Activated T-helper 1 cell treated with anti-CD3 and anti-CD28 coated beads, Interleukin-2, amount 50 U/mL, for 16 hours (primary cell): ENCODE measurements around the gene NFE2L2.
"Not testable (repeated sequence)": the region's sequence is repeated elsewhere in the genome, so short reads cannot be mapped to it uniquely, and the experiment has no call there.

ENCODE experiments used
- DNase-seq, 2 donors: peaks; one replicate each; pipeline ENCODE4 v3.0.0-alpha.2; 2020; ENCODE audit warnings: low read depth in 1 of 2, low spot score in 1 of 2

Gene NFE2L2

DNA sequence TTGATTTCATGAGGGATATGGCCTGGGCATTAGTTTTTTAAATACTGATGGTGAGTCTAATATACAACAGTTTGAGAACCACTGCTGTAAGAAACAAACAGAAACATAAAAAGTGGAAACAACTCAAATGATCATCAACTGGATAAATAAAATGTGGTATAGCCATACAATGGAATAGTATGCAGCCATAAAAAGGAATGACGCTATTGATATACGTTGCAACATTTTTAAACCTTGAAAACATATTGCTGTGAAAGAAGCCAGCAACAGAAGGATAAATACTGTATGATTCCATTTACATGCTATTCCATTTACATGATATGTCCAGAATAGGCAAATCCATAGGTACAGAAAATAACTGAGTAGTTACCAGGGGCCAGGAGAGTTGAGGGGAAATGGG, 6.5 kb downstream of the NFE2L2 start:
- no peak for DNase-seq

DNA sequence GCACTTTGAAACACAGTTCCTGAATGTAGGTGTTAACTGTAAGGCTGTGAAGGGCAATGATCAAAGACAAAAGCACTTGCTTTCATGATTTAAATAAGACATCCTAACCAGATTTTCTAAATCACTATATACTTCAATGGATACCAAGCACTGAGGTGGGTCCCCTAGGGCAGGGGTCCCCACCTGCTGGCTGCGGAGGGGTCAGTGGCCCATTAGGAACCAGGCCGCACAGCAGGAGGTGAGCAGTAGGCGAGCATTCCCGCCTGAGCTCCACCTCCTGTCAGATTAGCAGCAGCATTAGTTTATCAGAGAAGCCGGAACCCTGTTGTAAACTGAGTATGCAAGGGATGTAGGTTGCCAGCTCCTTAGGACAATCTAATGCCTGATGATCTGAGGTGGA, 7.1 kb downstream of the NFE2L2 start:
- DNase-seq, result no peak

DNA sequence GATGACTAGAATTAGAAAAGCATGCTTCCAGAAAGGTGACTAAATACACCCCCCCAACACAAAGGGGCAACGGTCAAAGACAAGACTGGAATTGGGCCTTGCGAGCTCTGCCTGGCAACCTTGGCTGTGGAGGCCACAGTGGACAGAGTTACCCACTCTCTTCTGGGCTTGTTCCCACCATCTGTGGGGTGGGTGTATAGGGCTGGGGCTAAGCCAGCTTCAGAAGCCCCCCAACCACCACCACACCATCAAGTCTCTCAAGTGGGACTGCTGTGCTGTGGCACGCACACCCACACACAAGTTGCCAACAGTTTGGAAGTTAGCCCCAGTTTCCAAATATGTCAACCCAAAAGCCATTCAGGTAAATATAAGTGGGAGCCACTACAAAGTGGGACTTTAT, 7.8 kb downstream of the NFE2L2 start:
- DNase-seq, result no peak

DNA sequence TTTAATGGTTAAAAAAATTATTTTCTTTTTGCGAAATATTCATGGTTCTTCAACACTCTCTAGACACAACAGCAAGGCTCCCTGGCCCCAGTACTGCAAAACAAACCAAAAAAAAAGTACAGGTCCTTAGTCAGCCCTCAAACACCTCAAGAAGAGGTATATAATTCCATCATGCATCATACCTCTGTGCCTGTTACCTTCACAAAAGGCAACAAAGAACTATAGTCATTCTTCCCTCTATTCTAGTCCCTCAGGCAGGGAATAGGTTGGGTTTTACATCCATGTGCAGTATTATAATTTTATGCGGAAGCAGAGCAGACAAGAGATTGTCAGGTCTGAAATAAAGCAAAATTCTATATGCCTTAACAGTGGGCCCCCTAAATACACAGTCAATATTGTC, 8.5 kb downstream of the NFE2L2 start:
- no peak for DNase-seq

DNA sequence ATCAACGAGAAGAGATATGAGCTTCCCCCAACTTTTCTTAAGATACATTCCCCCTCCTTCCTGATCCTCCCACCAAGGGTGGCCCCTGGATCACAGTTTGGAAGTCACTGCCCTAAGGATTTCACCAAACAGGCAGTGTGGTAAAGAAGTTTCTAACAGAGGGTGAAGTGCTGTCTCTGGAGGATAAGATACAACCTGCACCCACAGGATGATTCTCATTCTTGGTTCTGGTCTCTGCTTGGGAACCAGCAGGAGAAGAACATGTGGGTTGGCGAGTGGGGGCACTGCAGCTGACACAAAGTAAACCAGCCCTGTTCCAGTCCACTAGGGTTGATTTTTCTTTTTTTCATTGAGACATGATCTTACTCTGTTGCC, 9.3 kb downstream of the NFE2L2 start:
- DNase-seq, result no peak

DNA sequence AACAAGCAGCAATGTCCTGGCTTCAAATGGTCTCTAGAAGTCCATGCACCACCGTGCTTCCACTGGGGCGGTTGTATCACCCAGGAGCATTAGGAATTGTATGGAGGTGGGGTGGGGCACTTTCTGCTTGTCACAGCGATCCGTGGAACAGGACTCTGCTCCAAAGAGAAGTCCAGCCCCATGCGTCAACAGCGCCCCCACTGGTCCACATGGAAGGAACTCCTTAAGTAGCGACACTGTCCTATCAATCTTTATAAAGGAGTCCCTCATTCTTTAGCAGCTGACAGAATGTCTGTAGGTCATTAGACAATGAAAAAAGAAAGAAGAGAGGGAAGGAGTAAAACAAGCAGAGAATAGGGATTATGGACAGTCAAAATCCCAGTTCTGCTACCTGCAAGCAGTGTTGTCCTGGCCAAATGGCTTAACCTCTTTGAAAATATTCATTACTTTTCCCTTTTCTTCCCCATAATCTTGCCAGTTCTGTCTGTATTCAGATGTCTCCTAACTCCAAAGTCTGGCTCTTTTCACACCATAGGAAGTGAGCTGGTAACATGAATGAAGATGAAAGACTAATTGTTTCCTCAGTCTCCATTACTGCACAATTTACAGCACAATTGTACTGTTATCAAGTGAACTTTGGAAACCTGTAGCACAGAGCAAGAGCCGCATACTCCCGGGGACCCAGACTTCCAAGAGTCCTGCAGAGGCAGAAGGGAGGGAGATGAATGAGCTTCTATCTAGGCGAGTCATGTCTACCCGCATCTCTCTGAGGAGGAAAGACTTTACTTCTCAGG, 9.9 kb downstream of the NFE2L2 start:
- no peak for DNase-seq

DNA sequence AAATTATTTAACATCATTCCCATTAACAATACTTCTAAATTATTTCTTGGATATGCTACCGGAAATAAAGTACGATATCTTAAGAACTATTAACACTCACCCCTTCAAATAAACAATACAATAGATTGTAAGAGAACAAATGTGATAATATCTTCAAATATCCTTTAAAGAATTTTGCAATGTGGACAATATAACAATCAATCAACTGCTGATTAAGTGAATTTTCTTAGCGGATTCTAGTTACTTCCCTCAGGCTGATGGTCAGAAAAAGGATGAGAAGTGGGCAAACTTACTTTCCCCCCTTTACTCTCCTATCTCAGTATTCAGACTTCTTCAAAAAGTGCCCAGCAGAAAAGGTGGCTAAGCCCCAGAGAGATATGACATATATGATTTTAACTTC, 10.8 kb downstream of the NFE2L2 start:
- no peak for DNase-seq

DNA sequence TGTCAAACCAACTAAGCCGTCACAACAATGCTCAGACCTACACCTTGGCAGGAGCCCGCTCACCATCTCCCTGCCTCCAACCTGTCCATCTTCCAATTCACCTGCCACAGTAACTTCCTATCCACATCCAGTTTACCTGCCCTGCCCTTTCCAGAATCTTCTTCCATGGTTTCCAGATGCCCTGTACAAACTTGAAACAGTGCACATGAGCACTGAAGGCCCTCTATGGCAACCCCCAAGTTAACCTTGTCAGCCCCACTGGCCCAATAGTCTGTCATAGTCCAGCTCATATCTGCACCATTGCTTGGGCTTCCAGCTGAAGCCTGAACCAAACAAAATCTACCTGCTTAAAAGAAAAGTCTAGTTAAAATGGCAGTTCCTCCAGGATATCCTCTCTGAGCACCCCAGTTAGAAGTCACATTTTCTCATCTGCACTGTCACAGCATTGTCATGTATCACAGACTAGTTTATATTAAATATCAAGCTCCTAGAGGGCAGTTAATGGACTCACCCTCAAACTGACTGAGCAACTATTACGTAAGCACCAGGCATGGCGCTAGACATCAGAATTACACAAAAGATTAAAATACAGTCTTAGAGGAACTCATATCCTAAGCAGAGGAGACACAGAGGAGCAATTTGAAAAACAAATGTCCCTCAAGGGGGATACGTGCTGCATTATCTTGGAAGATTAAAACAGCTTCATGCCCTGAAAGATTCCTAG, 11.6 kb downstream of the NFE2L2 start:
- DNase-seq, result no peak

DNA sequence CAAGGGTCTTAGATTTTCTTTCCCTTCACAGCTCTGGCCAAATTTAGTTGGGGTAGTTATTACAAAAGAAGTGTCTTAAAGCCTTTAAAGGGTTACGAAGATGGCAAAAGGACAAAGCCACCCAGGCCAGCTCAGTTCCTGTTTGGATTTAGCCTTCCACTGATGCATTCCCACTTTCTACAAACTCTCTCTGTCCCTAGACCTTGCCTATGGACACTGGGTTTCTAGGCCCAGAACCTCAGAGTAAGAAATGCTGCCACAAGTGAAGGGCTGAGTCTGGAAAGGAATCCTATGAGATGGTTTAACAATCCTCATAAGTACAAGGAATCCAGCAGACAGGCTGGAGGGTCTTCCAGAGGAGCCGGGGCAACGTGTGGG, 13.4 kb downstream of the NFE2L2 start:
- no peak for DNase-seq

DNA sequence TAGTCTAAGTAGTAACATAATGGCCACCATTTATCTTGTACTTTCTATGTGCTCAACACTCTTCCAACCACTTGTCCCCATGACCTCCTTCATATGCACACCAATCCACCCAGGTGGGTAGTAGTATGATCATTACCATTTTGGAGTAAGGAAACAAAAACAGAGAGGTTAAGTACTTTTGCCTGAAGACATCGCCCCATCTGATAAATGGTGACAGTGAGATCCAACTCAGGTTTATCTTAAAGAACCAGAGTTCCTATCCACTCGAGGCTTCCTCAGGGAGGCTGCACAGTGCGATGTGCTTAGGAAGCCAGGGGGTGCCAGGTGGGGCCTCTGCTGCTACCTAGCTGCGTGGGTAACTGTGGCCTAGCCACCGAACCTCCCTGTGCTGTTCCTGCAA, 14.1 kb downstream of the NFE2L2 start:
- no peak for DNase-seq

DNA sequence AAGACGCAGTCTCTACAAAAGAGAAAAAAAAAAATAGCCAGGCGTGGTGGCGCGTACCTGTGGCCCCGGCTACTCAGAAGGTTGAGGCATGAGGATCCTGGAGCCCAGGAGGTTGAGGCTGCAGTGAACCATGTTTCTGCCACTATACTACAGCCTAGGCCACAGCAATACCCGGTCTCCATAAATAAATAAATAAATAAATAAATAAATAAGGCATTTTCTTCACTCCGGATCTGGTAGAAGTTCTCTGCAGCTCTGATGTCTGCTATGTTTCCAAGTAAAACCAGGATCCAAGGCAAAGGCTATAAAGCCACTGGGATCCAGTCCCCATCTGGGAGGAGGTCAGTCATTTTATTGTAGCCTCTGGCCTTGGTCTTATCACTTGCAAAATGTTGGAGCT, 15.5 kb downstream of the NFE2L2 start:
- DNase-seq, result no peak

DNA sequence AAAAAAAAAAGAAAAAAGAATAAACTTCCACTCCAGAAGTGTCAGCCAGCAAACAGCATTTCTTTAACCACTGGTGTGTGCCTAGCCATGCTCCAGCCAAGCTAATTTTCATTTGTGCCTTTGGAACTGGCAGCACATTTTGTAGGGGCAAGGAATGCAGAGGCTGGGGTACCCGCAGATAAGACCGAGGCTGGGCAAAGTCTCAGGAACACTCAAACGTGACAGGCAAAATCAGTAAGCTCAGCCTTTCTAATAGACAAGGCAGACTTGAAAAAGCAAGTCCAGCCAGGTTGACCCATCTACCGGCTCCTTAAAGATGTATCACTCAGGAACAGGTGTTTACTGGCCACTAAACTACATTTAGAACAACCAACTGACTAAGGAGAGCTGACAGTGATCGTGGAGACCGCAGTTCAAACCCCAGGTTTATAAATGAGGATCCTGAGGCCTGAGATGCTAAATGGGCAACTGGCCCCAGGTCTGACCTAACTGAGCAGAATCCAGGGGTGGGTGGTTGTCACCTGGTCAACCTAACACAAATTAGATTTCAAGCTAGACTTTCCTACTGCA, 16.7 kb downstream of the NFE2L2 start:
- DNase-seq, result no peak

DNA sequence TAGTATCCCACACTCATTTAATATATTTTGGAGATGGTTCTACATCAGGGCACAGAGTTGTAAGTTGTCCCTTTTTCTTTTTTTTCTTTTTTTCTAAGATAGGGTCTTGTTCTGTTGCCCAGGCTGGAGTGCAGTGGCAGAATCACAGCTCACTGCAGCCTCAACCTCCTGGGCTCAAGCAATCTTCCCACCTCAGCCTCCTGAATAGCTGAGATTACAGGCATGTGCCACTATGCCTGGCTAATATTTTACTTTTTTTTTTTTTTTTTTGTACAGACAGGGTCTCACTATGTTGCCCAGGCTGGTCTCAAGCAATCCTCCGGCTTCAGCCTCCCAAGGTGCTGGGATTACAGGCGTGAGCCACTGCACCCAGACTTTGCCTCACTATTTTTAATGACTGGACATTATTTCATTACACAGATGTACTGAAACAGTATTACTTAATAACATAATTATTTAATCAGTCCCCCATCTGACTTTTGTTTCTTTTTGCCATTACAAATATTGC, 17.9 kb downstream of the NFE2L2 start:
- DNase-seq, result not testable (repeated sequence)

DNA sequence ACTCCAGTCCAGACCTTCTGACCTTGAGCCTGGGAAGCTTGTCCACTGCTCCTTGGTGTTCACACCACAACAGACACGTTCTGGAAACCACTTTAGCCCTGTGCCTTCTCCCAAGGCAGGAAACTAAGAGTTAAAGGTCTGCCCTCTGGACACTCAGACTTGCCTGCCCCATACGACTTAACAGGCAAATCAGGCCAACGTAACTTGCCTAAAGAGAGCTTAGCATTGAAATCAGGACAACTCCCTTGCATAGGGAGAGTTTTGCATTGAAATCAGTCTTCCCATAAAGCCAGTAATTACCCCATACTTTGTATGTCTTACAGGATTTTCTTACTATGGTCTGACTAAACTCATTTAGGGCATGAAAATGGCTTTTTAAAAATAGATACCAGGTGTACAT, 18.5 kb downstream of the NFE2L2 start:
- DNase-seq, result no peak

DNA sequence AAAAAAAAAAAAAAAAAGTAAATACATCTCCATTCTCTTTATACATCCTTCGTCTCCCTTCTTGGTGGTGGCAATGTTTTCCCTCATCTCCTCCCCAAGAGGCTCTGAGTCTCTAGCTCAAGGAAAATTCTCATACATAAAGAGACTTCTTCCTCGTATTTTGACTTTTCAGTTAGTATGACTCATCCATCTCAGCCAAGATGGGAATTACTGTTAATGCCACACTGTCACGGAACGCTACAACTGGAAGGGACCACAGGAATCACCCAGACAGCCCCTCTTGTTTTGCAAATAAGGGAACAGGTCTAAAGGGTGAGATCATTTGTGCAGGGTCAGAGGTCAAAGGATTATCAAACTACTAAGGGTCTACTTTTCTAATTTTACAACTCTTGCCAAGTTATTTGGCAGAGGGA, 19.5 kb downstream of the NFE2L2 start:
- DNase-seq, result no peak

DNA sequence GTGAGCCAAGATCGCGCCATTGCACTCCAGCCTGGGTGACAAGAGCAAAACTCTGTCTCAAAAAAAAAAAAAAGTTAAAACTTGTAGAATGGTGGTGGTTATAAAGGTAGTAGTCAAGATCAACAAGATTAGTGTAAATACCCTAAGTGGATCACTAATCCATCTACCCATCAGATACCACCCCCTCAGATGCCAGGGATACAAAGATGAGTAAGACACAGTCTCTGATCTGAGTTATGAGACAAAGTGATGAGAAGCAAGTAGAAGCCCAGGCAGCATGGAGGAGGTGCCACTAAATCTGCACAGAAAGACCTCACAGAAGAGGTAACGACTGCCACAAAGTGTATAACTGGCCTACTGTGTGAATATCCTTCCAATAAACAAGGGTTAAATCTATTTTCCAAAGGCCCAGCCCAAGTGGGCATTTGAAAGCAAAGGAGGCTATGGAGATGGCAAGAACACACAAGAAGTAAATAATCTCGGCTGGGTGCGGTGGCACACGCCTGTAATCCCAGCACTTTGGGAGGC, 20.2 kb downstream of the NFE2L2 start:
- DNase-seq, result no peak

DNA sequence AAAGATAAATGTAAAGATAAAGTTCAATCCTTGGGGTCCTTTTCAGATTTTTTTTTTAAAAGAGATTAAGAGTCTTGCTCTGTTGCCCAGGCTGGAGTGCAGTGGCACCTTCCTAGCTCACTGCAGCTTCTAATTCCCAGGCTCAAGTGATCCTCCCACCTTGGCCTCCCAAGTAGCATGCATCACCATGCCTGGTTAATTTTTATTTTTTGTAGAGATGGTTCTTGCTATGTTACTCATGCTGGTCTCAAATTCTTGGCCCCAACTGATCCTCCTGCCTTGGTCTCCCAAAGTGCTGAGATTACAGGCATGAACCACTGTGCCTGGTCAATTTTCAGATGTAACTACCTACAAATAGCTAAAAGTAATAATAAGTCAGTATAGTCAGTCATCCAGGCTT, 21.1 kb downstream of the NFE2L2 start:
- DNase-seq, result no peak

DNA sequence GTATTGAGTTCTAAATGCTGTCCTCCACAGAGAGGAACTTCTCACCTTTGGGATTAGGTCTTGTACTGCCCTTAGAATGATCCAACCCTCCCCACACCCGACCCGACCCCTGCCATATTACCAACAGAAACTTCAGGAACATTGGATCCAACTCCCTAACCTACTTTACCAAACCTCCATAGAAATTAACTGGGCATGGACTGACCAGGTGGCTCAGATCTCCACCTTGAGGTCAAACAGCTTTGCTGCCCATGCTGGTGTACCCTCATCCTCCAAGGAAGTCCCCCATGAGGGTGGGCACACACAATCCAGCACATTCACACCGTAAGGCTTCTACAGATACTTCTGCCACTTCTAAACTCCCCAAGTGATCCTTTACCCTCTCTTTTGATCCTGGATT, 21.5 kb downstream of the NFE2L2 start:
- DNase-seq, result no peak

DNA sequence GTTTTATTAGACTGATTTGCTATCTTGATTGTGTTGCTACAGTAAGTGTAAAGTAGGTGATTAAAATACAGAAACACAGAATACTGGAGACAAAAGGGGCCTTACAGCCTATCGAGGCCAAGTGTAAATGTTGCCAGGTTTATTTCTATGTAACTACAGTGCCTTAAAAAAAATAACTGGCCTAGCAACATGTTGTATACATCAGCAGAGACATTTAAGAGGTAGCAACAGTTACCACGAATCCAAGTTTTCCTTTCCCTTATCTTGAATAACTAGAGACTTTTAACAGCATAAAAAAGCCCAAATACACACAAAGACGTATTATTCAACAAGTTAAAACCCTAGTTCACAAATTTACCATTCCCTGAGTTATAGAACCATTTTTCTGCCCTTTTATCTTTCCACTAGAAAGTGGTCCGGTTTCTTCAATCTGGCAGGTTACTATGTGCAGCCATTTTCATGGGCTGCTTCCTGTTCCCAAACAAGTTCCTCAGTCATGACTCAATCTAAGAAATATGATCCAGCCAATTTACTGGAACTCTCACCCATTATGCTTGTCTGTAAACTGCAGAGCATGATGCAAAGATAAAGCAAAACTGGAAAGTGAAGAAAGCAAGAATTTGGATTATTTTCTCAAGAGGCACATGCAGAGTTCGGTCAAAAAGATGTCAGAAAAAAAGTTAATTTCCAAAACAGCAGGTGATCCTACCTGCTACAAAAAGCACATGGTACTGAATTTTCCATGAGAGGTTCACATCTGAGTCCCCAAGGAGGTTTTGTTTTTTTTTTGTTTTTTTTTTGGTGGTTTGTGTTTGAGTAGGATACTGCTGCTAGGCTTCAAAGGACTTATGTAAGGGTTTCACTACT, 22.2 kb downstream of the NFE2L2 start:
- DNase-seq, result no peak

DNA sequence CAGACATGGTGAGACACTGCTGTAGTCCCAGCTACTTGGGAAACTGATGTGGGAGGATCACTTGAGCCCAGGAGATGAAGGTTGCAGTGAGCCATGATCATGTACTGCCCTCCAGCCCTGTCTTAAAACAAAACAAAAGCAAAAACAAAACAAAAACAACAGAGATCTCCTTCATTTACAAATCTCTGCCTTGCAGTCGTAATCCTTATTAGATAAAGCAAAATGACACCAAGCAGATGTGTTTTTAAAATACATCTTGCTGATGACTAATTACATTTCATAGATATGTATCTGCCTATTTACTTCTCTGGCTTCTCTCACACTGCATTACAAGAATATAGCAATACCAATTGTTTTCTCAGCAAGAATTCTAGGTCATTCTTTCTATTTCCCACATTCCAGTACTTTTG, 22.8 kb downstream of the NFE2L2 start:
- DNase-seq, result no peak

DNA sequence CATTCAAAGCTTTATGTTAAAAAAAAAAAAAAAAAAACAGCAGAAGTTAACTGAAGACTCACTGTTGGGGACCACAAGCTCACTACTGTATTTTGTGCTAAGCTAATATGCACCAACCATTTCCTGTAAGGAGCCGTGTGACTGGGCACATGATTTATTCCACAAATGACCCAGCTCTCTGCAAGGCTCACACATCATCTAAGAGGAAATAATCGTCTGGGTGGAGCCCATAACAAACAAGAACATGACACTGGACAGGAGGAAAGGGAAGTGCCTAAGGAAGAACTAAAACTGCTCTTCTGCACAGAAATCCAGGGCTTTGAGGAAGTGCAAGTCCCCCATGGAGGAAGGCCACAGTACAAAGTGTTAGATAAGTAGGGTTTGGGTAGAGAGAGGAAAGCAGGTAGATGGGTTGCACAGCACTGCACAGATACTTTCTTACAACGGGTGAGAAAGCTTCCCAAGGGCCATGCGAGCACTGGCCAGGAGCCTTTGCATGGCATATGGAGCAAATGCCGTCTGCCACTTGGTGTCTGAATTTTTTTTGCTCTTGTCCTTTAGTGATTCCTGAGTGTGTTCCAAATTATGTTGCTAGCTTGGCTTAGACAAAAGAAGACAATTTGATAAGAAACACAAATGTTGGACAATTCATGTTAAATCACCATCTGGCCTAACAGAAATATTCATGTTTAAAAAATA, 24.4 kb downstream of the NFE2L2 start:
- no peak for DNase-seq
